ENCODE results near the gene MLLT10. TPM values are rescaled to one million over a fixed set of nuclear protein-coding genes. Genes with fewer than 3 reads are reported as not detected.

The MLLT10 gene
- total and polyA plus RNA-seq, 4 donors, result 20.6 to 97.8 (median 35.7) TPM

GRCh38 chr10:21518149-21518640 lies 15.8 kb upstream of the MLLT10 start:
- Histone ChIP-seq H3K27ac (ENCODE audit: low read depth in 1 of 2, low read length in 1 of 2) (peak overlapping the region in 1 of 2 donors; percentile 85), H3K4me1 (ENCODE audit: control insufficient read depth in 5 of 5, insufficient read depth in 5 of 5, low read length in 5 of 5) (peaks cover 1 to 62% (median 14%) of the 10 kb centered on the region in 5 donors), H3K27me3 (ENCODE audit: control insufficient read depth in 3 of 3, insufficient read depth in 3 of 3, low read length in 2 of 3) (no peaks in the 10 kb centered on the region), H3K9me3 (ENCODE audit: control insufficient read depth in 4 of 4, insufficient read depth in 3 of 4, low read length in 3 of 4) (no peaks in the 10 kb centered on the region), H3K9ac (ENCODE audit: insufficient read depth in 1 of 2, low read length in 2 of 2) (peak overlapping the region; percentile 66 to 99), H3K4me3 (no peak overlapping the region), H3K36me3 (ENCODE audit: control insufficient read depth in 4 of 4, insufficient read depth in 4 of 4, low read length in 4 of 4) (peaks cover 0 to 3% (median 0%) of the 10 kb centered on the region in 4 donors)
- DNase-seq, result peak; percentile 76 to 94 (median 93)
- whole genome bisulfite sequencing, 2 donors, result 9 to 29% methylated on average over 13 of the region's 13 CpGs
- no peak for ATAC-seq (ENCODE audit: insufficient read depth, low FRiP score)
- no peak for TF ChIP-seq CTCF (IDR thresholded peaks at IDR 0.05; ENCODE audit: control extremely low read depth, extremely low read depth)

GRCh38 chr10:21518641-21519396 lies 15.2 kb upstream of the MLLT10 start:
- peak; percentile 64 to 83 (median 81) for DNase-seq
- ATAC-seq (ENCODE audit: insufficient read depth, low FRiP score), result no peak
- Histone ChIP-seq H3K9ac (ENCODE audit: insufficient read depth in 1 of 2, low read length in 2 of 2) (peak overlapping the region; percentile 42 to 99), H3K27me3 (ENCODE audit: control insufficient read depth in 3 of 3, insufficient read depth in 3 of 3, low read length in 2 of 3) (no peaks in the 10 kb centered on the region), H3K27ac (ENCODE audit: low read depth in 1 of 2, low read length in 1 of 2) (peak overlapping the region; percentile 85 to 86), H3K4me3 (no peak overlapping the region), H3K9me3 (ENCODE audit: control insufficient read depth in 4 of 4, insufficient read depth in 3 of 4, low read length in 3 of 4) (no peaks in the 10 kb centered on the region), H3K4me1 (ENCODE audit: control insufficient read depth in 5 of 5, insufficient read depth in 5 of 5, low read length in 5 of 5) (peaks cover 0 to 62% (median 14%) of the 10 kb centered on the region in 5 donors), H3K36me3 (ENCODE audit: control insufficient read depth in 4 of 4, insufficient read depth in 4 of 4, low read length in 4 of 4) (peaks cover 0 to 3% (median 0%) of the 10 kb centered on the region in 4 donors)
- WGBS, 2 donors, result 16 to 24% methylated on average over 16 of the region's 16 CpGs
- no peak for TF ChIP-seq CTCF (IDR thresholded peaks at IDR 0.05; ENCODE audit: control extremely low read depth, extremely low read depth)

GRCh38 chr10:21519397-21519933 lies 14.6 kb upstream of the MLLT10 start:
- Histone ChIP-seq H3K36me3 (ENCODE audit: control insufficient read depth in 4 of 4, insufficient read depth in 4 of 4, low read length in 4 of 4) (peaks cover 0 to 3% (median 0%) of the 10 kb centered on the region in 4 donors), H3K27ac (ENCODE audit: low read depth in 1 of 2, low read length in 1 of 2) (peak overlapping the region; percentile 85 to 86), H3K4me1 (ENCODE audit: control insufficient read depth in 5 of 5, insufficient read depth in 5 of 5, low read length in 5 of 5) (peaks cover 0 to 61% (median 14%) of the 10 kb centered on the region in 5 donors), H3K9me3 (ENCODE audit: control insufficient read depth in 4 of 4, insufficient read depth in 3 of 4, low read length in 3 of 4) (no peaks in the 10 kb centered on the region), H3K4me3 (no peak overlapping the region), H3K9ac (ENCODE audit: insufficient read depth in 1 of 2, low read length in 2 of 2) (peak overlapping the region; percentile 42 to 99), H3K27me3 (ENCODE audit: control insufficient read depth in 3 of 3, insufficient read depth in 3 of 3, low read length in 2 of 3) (no peaks in the 10 kb centered on the region)
- peak in 2 of 3 donors; percentile 74 to 80 for DNase-seq
- ATAC-seq (ENCODE audit: insufficient read depth, low FRiP score), result no peak
- WGBS, 2 donors, result 9 to 21% methylated on average over 11 of the region's 11 CpGs
- TF ChIP-seq CTCF (IDR thresholded peaks at IDR 0.05; ENCODE audit: control extremely low read depth, extremely low read depth), result no peak

All from lung (tissue), 12 donors.